PFSK-1 (cell line): Measurements from ENCODE around the gene BLOC1S4.

Source experiments
- FOXP2 ChIP-seq: optimal IDR thresholded peaks from 2 replicates; pipeline ENCODE3; 2011; ENCODE audit warnings: borderline replicate concordance, control low read depth, inconsistent platforms; ENCODE audit not compliant: insufficient read depth; ENCODE audit errors: extremely low read length, extremely low read depth
- POLR2AphosphoS5 ChIP-seq: IDR thresholded peaks from 2 replicates; pipeline ENCODE4 v1.6.1; 2012; ENCODE audit warnings: low read depth, mild to moderate bottlenecking, control low read depth, low read length, moderate library complexity
- SIN3A ChIP-seq: IDR thresholded peaks from 2 replicates; pipeline ENCODE4 v1.6.1; 2012; ENCODE audit warnings: mild to moderate bottlenecking, low read length, moderate library complexity, borderline replicate concordance; ENCODE audit not compliant: insufficient read depth
- TAF1 ChIP-seq: IDR thresholded peaks from 2 replicates; pipeline ENCODE4 v1.6.1; 2012; ENCODE audit warnings: low read length, control low read depth, borderline replicate concordance; ENCODE audit not compliant: insufficient read depth
- TF ChIP-seq, protein P1 (sequence below), 2 experiments: IDR thresholded peaks; 2 replicates each; pipeline versions ENCODE4 v1.6.1 to v1.8.0; 2011 to 2012; ENCODE audit warnings: low read depth in 2 of 2, low read length in 2 of 2, control low read depth in 1 of 2, inconsistent platforms in 1 of 2, mild to moderate bottlenecking in 1 of 2, moderate library complexity in 1 of 2; ENCODE audit not compliant: insufficient read depth in 1 of 2

Gene BLOC1S4

DNA sequence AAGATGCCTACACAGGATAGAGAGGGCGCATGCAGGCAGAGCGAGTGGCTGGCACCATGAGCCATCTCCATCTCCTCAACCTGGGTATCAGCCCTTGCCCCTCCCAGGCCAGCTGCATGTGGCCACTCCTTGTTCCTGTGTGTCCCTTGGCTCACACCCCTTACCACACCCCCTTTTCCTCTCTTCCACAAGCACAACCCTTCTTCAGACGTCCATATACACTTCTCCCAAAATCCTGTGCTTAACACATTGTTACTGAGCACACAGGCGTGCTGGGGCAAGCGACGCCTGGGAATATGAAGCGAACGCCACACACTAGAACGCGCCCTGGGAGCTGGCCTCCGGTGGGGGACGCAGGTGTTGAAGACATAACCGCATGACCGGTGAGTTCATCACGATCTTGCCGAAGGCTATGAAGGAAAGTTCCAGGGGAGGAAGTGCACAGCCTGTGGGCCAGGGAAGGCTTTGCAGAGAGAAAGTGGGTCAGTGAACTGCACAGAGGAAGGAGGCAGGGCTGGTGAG is 47.4 kb downstream of the BLOC1S4 start:
- TF ChIP-seq SIN3A, result no peak
- TF ChIP-seq FOXP2, result no peak
- TF ChIP-seq TAF1, result no peak
- TF ChIP-seq, protein P1, sequence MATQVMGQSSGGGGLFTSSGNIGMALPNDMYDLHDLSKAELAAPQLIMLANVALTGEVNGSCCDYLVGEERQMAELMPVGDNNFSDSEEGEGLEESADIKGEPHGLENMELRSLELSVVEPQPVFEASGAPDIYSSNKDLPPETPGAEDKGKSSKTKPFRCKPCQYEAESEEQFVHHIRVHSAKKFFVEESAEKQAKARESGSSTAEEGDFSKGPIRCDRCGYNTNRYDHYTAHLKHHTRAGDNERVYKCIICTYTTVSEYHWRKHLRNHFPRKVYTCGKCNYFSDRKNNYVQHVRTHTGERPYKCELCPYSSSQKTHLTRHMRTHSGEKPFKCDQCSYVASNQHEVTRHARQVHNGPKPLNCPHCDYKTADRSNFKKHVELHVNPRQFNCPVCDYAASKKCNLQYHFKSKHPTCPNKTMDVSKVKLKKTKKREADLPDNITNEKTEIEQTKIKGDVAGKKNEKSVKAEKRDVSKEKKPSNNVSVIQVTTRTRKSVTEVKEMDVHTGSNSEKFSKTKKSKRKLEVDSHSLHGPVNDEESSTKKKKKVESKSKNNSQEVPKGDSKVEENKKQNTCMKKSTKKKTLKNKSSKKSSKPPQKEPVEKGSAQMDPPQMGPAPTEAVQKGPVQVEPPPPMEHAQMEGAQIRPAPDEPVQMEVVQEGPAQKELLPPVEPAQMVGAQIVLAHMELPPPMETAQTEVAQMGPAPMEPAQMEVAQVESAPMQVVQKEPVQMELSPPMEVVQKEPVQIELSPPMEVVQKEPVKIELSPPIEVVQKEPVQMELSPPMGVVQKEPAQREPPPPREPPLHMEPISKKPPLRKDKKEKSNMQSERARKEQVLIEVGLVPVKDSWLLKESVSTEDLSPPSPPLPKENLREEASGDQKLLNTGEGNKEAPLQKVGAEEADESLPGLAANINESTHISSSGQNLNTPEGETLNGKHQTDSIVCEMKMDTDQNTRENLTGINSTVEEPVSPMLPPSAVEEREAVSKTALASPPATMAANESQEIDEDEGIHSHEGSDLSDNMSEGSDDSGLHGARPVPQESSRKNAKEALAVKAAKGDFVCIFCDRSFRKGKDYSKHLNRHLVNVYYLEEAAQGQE (IDR thresholded peaks at IDR 0.05; ENCODE audit: insufficient read depth in 1 of 2, low read depth in 2 of 2, low read length in 2 of 2), result no peak
- no peak for TF ChIP-seq POLR2AphosphoS5

DNA sequence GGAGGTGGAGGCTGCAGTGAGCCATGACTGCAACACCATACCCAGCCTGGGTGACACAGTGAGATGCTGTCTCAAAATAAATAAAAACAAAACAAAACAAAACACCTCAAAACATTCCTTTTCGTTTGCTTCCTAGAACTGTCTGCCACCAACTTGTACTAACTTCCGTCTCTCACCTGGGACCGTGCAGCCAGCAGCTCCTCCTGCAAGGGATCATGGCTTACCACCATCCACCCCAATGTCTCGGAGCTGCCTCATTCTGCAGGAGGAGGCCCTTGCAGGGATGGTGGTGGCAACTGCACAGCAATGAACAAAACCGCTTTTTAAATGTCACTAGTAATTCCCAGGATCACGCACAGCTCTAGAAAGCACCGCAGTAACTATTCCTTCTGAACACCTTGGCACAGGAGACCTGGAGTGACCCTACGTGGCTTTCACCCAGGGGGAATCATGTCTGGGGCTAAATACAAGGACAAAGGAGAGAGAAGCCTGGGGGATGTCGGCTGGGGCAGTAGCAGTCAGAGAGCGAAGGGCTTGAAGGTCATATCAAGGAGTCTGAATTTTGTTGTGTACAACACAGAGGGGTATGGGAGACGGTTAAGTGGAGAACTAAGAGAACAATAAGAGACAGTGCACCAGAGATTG is 49.1 kb downstream of the BLOC1S4 start:
- TF ChIP-seq TAF1, result no peak
- no peak for TF ChIP-seq FOXP2
- TF ChIP-seq POLR2AphosphoS5, result no peak
- no peak for TF ChIP-seq SIN3A
- TF ChIP-seq, protein P1 (IDR thresholded peaks at IDR 0.05; ENCODE audit: insufficient read depth in 1 of 2, low read depth in 2 of 2, low read length in 2 of 2), result no peak

DNA sequence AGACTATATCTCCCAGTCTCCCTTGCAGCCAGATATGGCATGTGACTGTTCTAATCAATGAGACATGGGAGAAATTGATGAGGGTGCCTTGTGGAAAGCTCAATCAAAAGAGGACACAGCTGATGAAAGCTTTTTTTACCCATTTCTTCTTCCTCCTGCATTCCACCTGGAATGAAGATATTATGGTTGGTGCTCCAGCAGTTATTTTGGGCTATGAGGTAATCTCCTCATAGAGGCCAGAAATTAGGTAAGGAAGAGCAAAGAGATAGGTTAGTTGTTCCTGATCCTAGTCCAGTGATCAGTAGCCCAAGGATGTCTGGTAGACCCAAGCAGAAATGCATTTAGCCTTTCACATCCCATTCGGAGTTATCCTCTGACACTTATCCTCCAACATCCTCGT is 49.7 kb downstream of the BLOC1S4 start:
- TF ChIP-seq TAF1 (no peak), SIN3A (no peak), FOXP2 (no peak), POLR2AphosphoS5 (no peak)
- TF ChIP-seq, protein P1 (IDR thresholded peaks at IDR 0.05; ENCODE audit: insufficient read depth in 1 of 2, low read depth in 2 of 2, low read length in 2 of 2), result no peak
